ENCODE data around the gene NSF.

- TF ChIP-seq REST (IDR thresholded peaks at IDR 0.05; ENCODE audit: insufficient read depth in 1 of 2, low read depth in 2 of 2, low read length in 1 of 2): no peak
- TF ChIP-seq, protein P1, sequence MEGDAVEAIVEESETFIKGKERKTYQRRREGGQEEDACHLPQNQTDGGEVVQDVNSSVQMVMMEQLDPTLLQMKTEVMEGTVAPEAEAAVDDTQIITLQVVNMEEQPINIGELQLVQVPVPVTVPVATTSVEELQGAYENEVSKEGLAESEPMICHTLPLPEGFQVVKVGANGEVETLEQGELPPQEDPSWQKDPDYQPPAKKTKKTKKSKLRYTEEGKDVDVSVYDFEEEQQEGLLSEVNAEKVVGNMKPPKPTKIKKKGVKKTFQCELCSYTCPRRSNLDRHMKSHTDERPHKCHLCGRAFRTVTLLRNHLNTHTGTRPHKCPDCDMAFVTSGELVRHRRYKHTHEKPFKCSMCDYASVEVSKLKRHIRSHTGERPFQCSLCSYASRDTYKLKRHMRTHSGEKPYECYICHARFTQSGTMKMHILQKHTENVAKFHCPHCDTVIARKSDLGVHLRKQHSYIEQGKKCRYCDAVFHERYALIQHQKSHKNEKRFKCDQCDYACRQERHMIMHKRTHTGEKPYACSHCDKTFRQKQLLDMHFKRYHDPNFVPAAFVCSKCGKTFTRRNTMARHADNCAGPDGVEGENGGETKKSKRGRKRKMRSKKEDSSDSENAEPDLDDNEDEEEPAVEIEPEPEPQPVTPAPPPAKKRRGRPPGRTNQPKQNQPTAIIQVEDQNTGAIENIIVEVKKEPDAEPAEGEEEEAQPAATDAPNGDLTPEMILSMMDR (IDR thresholded peaks at IDR 0.05): peak; percentile 59; the same call in 1 of the 2 replicates
These were observed 180.5 kb downstream of the NSF start for GRCh38 chr17:46770818-46771560.

Data from Panc1 (cell line).